Measurements from ENCODE around the gene IKZF4. TPM values are rescaled to one million over a fixed set of nuclear protein-coding genes. Genes with fewer than 3 reads are reported as not detected.
"Not testable (repeated sequence)": the region's sequence is repeated elsewhere in the genome, so short reads cannot be mapped to it uniquely, and the experiment has no call there.

Gene IKZF4
- total RNA-seq, 2 experiments from 2014 or later, result 1.3 to 6.0 TPM

GRCh38 chr12:55984861-55985260, 36.0 kb upstream of the IKZF4 start:
- Histone ChIP-seq H3K79me2 (ENCODE audit: insufficient read depth, low read depth, low read length) (no peaks in the 10 kb centered on the region), H3K4me1 (ENCODE audit: insufficient read depth, low read length, poor library complexity, severe bottlenecking) (peaks cover 28% of the 10 kb centered on the region), H3K27ac (ENCODE audit: low read depth, low read length, poor library complexity, severe bottlenecking) (no peak overlapping the region), H3K9me3 (ENCODE audit: low read length) (no peaks in the 10 kb centered on the region), H4K20me1 (ENCODE audit: insufficient read depth, low read length) (no peaks in the 10 kb centered on the region), H3K36me3 (ENCODE audit: insufficient read depth, low read length) (peaks cover 34% of the 10 kb centered on the region), H3K4me3 (ENCODE audit: low read depth, low read length, poor library complexity, severe bottlenecking) (no peak overlapping the region), H3K9me2 (ENCODE audit: insufficient read depth, low read length) (no peaks in the 10 kb centered on the region), H3K4me2 (ENCODE audit: low read length) (no peak overlapping the region), H2AFZ (ENCODE audit: low read length) (no peak overlapping the region)
- no peak for TF ChIP-seq CTCF (conservative IDR thresholded peaks at IDR 0.05; ENCODE audit: low read length)
- no peak for TF ChIP-seq EZH2phosphoT487 (IDR thresholded peaks at IDR 0.05; ENCODE audit: borderline replicate concordance, low read depth, low read length)
- POLR2A ChIA-PET, result interaction anchor here (2.6 to 4.2 kb wide), 2 partner anchors 11 to 56 kb away, joined by 15 to 32 read pairs; partner anchors contain the start of gene RAB5B
- CTCF ChIA-PET (ENCODE audit: unreplicated experiment), result interaction anchor here (0.5 to 1.0 kb wide), 2 partner anchors 11 kb away, joined by 3 to 4 read pairs; partner anchors contain the start of gene RAB5B
- DNase-seq (ENCODE audit: low spot score), result no peak
- intact Hi-C loops (cut with micrococcal nuclease; ENCODE audit: unreplicated experiment), result no loop called here
- no TSS peak for BruUV-seq (replicated peaks)

- intact Hi-C loops (cut with micrococcal nuclease; ENCODE audit: unreplicated experiment), result no loop called here
- no peaks in the 10 kb centered on the region for H4K20me1 ChIP-seq (ENCODE audit: insufficient read depth, low read length)
- no peak for TF ChIP-seq CTCF (conservative IDR thresholded peaks at IDR 0.05; ENCODE audit: low read length)
- no peak for TF ChIP-seq EZH2phosphoT487 (IDR thresholded peaks at IDR 0.05; ENCODE audit: borderline replicate concordance, low read depth, low read length)
- peaks cover 36% of the 10 kb centered on the region for H3K36me3 ChIP-seq (ENCODE audit: insufficient read depth, low read length)
- DNase-seq (ENCODE audit: low spot score), result no peak
- ChIA-PET CTCF (ENCODE audit: unreplicated experiment) (interaction anchor here (0.5 kb wide), 1 partner anchor 11 kb away, joined by 3 read pairs; no protein-coding TSS in a partner anchor), POLR2A (interaction anchor here (2.6 to 4.2 kb wide), 2 partner anchors 11 to 55 kb away, joined by 15 to 32 read pairs; partner anchors contain the start of gene RAB5B)
- peaks cover 28% of the 10 kb centered on the region for H3K4me1 ChIP-seq (ENCODE audit: insufficient read depth, low read length, poor library complexity, severe bottlenecking)
- no peak overlapping the region for H3K4me2 ChIP-seq (ENCODE audit: low read length)
- H3K4me3 ChIP-seq (ENCODE audit: low read depth, low read length, poor library complexity, severe bottlenecking), result no peak overlapping the region
- no peak overlapping the region for H2AFZ ChIP-seq (ENCODE audit: low read length)
- no TSS peak for BruUV-seq (replicated peaks)
- H3K9me3 ChIP-seq (ENCODE audit: low read length), result no peaks in the 10 kb centered on the region
- H3K79me2 ChIP-seq (ENCODE audit: insufficient read depth, low read depth, low read length), result no peaks in the 10 kb centered on the region
- H3K27ac ChIP-seq (ENCODE audit: low read depth, low read length, poor library complexity, severe bottlenecking), result no peak overlapping the region
- no peaks in the 10 kb centered on the region for H3K9me2 ChIP-seq (ENCODE audit: insufficient read depth, low read length)
Observed at GRCh38 chr12:55985341-55985740, 35.5 kb upstream of the IKZF4 start.

- BruUV-seq (replicated peaks); H3K9me3 ChIP-seq (ENCODE audit: low read length): not testable (repeated sequence)
- POLR2A ChIA-PET, result interaction anchor here (0.7 to 4.2 kb wide), 3 partner anchors 12 to 186 kb away, joined by 3 to 32 read pairs (median 15); partner anchors contain the start of gene RAB5B
Observed at GRCh38 chr12:55985976-55986375, 34.9 kb upstream of the IKZF4 start.

More at GRCh38 chr12:55985976-55986375, 34.9 kb upstream of the IKZF4 start:
- H3K9me2 ChIP-seq (ENCODE audit: insufficient read depth, low read length); H4K20me1 ChIP-seq (ENCODE audit: insufficient read depth, low read length); DNase-seq (ENCODE audit: low spot score); H3K79me2 ChIP-seq (ENCODE audit: insufficient read depth, low read depth, low read length); H2AFZ ChIP-seq (ENCODE audit: low read length); intact Hi-C loops (cut with micrococcal nuclease; ENCODE audit: unreplicated experiment); CTCF ChIA-PET (ENCODE audit: unreplicated experiment); H3K4me2 ChIP-seq (ENCODE audit: low read length); H3K4me3 ChIP-seq (ENCODE audit: low read depth, low read length, poor library complexity, severe bottlenecking); H3K27ac ChIP-seq (ENCODE audit: low read depth, low read length, poor library complexity, severe bottlenecking): not testable (repeated sequence)
- H3K36me3 ChIP-seq (ENCODE audit: insufficient read depth, low read length), result peaks cover 40% of the 10 kb centered on the region
- H3K4me1 ChIP-seq (ENCODE audit: insufficient read depth, low read length, poor library complexity, severe bottlenecking), result peaks cover 28% of the 10 kb centered on the region
